ENCODE results near the gene CCDC144A.
"Not testable (repeated sequence)": the region's sequence is repeated elsewhere in the genome, so short reads cannot be mapped to it uniquely, and the experiment has no call there.

- not testable (repeated sequence) for TF ChIP-seq CTCF, POLR2A, POLR2AphosphoS5, EP300 (IDR thresholded peaks at IDR 0.05)
Observed at GRCh38 chr17:16683290-16684138, 6.5 kb upstream of the CCDC144A start.
